ENCODE measurements around the gene CREB5. TPM values are rescaled to one million over a fixed set of nuclear protein-coding genes. Genes with fewer than 3 reads are reported as not detected.

Gene CREB5
- total RNA-seq, 2 donors from 2014 or later = 0.72 TPM; not detected in 1

DNA sequence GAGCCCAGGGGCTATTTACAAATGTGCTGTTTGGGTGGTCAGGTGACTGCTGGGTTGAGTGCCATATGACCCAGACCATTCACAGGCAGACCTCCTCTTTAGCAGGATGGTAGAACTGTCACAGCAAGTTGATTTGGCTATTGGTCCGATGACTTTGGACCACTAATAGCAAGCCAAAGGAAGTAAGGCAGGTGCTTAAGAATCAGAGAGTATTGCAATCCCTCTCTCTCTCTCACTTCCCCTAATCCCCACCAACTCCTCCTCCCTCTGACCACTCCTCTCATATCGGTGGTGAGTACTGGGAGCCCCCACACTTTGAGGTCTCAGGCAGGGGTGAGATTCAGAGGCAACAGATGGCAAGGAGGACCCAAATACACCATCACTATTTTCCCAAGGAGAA, 380.5 kb downstream of the CREB5 start:
- ATAC-seq (no peak), DNase-seq (ENCODE audit: low spot score in 2 of 2) (no peak)
- H3K9me3 Mint-ChIP-seq = no peaks in the 10 kb centered on the region
- no peaks in the 10 kb centered on the region for H3K36me3 Mint-ChIP-seq
- no peak overlapping the region for H3K27ac Mint-ChIP-seq

DNA sequence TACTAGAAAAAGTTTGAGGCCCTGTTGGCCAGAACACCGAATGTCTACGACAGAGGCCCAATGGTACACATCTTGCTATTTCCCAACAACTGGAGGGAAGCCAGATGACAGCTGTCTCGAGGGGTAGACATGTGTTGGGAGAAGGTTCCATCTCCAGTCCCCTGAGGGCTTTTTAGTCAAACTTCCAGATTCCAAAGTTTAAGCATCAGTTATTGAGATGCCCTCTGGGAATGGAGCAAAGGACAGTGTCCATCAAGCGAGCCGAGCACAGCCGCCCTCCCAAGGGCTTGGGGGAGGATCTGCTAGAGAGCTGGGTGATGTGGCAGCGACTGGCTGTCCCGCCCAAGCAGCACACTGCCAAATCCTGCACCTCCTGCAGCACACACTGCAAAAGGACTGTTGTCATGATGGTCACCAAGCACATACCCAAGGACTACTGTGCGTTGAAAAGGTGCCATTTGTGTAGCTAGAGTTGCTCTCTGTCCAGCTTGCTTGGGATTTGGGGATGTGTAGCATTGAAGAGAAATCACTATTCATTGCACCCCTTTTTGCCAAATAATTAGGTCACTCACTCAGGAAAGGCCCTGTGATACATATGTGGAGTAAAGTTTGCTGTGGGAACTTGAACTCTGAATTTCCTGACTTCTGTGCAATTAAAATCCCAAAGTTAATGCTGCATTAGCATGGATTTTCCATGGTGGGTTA, 381.2 kb downstream of the CREB5 start:
- DNase-seq (ENCODE audit: low spot score in 2 of 2) (no peak), ATAC-seq (no peak)
- Mint-ChIP-seq H3K9me3 (no peaks in the 10 kb centered on the region), H3K36me3 (no peaks in the 10 kb centered on the region), H3K27ac (no peak overlapping the region)

DNA sequence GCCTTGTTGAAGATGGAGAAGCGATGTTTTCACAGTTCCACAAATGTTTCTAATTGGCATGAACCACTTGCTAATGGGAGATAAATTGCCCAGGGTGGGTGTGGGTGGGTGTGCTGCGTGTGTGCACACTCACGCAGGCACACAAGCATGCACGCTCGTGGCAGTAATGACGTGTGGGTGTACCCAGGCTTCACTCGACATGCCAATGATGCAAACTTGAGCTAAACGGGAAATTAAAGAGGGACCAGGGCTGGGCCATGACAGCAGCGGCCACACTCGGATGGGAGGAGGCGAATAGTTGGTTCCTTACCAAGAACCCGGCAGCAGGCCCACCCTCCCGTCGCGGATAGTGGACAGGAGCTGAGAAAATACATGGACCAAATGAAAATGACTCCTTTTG, 386.0 kb downstream of the CREB5 start:
- H3K36me3 Mint-ChIP-seq = no peaks in the 10 kb centered on the region
- H3K9me3 Mint-ChIP-seq = no peaks in the 10 kb centered on the region
- DNase-seq (ENCODE audit: low spot score in 2 of 2) = no peak
- no peak overlapping the region for H3K27ac Mint-ChIP-seq
- no peak for ATAC-seq

DNA sequence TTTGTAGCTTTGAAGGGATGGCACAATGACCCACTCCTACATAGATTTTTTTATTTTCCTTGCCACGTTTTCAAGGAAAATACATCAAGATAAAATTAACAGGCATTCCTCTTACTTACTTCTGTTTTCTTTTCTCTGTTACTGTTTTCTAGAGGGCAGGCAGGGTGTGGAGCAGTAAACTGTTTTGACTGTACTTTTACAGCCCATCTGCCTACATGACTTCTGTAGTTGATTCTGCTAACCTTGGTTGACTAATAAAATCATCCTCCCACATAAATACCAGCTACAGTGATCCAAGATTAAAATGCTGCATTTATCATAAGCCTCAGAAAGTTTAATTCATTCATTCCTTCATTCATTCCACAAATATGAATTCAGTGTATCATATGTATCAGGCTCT, 387.3 kb downstream of the CREB5 start:
- ATAC-seq (no peak), DNase-seq (ENCODE audit: low spot score in 2 of 2) (no peak)
- H3K27ac Mint-ChIP-seq = no peak overlapping the region
- H3K36me3 Mint-ChIP-seq = no peaks in the 10 kb centered on the region
- peaks cover 0 to 5% of the 10 kb centered on the region in 2 donors for H3K9me3 Mint-ChIP-seq

DNA sequence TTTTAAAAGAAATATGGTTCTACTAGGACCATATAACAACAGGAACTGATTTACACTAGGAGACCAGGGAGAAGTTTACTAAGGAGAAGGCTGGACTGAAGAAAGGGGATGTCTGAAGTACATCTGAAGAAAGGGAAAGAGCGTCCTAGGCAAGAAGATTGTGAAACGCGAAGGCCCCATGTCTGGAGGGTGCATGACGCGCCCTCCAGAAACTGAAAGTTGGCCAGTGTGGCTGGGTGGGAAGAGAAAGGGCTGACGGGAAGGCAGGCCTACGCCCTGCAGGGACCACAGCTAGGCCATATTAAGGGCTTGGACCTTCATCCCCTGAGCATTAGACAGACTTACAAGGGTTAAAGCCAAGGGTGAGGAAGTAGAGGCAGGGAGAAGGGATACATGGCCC, 387.8 kb downstream of the CREB5 start:
- no peaks in the 10 kb centered on the region for H3K36me3 Mint-ChIP-seq
- H3K27ac Mint-ChIP-seq = no peak overlapping the region
- H3K9me3 Mint-ChIP-seq = peaks cover 0 to 5% of the 10 kb centered on the region in 2 donors
- DNase-seq (ENCODE audit: low spot score in 2 of 2) (no peak), ATAC-seq (no peak)

DNA sequence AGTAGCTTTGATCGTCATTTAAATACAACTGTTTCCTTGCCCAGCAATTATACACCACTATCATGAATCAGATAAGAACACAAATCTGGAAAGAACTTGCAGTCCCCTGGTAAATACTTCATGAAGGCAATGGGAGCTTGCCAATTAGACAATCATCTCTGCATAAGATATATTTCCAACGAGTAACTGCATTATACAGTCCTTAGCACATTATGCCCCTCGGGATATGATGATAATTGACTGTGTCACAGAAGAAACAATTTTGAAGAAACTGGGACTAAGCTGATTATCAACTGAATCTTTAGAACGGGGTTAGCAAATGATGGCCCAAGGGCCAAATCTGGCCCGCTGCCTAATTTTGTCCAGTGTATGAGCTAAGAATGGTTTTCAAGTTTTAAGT, 390.1 kb downstream of the CREB5 start:
- Mint-ChIP-seq H3K9me3 (peaks cover 0 to 5% of the 10 kb centered on the region in 2 donors), H3K27ac (no peak overlapping the region), H3K36me3 (no peaks in the 10 kb centered on the region)
- DNase-seq (ENCODE audit: low spot score in 2 of 2) = no peak
- ATAC-seq = no peak

DNA sequence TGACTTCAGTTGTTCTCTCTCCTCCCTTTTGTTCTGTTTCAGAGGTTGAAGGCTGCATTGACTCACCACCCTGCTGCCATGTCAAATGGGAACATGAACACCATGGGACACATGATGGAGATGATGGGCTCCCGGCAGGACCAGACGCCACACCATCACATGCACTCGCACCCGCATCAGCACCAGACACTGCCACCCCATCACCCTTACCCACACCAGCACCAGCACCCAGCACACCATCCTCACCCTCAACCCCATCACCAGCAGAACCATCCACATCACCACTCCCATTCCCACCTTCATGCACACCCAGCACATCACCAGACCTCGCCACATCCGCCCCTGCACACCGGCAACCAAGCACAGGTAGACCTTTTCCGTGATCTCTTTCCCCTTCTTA, 391.8 kb downstream of the CREB5 start:
- ATAC-seq (peak in 1 of 2 donors; percentile 44), DNase-seq (ENCODE audit: low spot score in 2 of 2) (no peak)
- Mint-ChIP-seq H3K9me3 (peaks cover 0 to 5% of the 10 kb centered on the region in 2 donors), H3K36me3 (no peaks in the 10 kb centered on the region), H3K27ac (no peak overlapping the region)

DNA sequence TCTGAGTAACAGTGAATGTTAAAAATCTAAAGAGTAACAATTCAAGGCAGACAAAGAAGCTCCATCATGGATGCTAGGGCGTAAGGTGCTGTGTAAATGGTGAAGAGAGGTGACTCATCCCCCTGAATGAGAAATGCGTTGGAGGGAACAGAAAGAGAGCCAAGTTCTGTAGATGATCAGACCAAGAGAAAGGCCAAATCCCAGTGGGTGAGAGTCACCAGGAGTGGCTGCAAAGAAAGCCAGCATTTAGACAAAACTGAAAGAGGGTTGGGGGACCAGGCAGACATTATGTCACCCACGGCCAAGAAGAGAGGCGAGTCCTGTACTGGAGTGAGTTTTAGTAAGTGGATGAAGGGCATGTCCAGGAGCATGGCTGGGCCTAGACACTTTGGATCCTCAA, 392.7 kb downstream of the CREB5 start:
- peaks cover 0 to 5% of the 10 kb centered on the region in 2 donors for H3K9me3 Mint-ChIP-seq
- ATAC-seq (no peak), DNase-seq (ENCODE audit: low spot score in 2 of 2) (no peak)
- no peaks in the 10 kb centered on the region for H3K36me3 Mint-ChIP-seq
- H3K27ac Mint-ChIP-seq = no peak overlapping the region

DNA sequence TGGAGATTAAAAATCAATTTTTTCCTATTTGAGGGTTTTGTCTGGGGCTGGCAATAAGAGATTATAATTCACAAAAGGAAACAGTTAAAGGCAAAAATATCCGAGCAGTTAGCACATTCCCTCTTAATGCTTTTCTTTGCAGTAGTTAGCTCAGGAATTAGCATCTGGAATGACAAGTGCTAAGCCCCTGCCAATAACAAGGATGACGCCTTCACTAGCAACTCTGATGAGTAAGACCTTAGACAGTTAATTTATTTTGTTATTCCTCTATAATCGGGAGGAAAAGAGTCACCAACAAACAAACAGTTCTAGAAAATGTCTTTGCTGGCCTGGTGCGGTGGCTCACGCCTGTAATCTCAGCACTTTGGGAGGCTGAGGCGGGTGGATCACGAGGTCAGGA, 394.5 kb downstream of the CREB5 start:
- Mint-ChIP-seq H3K27ac (no peak overlapping the region), H3K36me3 (no peaks in the 10 kb centered on the region), H3K9me3 (peaks cover 0 to 5% of the 10 kb centered on the region in 2 donors)
- ATAC-seq (no peak), DNase-seq (ENCODE audit: low spot score in 2 of 2) (no peak)

DNA sequence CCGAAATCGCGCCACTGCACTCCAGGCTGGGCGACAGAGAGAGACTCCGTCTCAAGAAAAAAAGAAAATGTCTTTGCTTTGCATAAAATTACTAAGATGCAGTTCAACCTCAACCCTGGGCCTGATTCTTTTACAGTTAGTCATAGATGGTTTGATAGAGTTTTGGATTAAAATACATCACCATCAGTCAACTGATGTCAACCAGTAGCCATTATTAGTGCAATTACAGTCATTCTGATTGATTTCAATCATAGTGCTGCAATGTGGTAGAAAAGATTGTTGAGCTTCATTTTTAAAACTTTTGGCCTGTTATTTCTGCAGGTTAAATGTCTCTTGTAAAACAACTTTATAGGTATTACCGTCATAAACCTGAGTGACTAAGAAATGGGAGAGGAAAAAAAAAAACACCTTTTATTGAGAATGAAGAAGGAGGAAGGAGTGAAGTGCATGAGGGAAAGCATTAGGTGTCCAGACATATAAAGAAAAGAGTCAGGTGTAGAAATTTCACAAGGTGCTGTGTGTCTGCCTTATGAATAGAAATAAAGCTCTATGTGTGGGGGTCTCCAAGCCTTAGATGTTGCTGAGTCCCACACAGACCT, 395.2 kb downstream of the CREB5 start:
- Mint-ChIP-seq H3K9me3 (peaks cover 0 to 5% of the 10 kb centered on the region in 2 donors), H3K36me3 (no peaks in the 10 kb centered on the region), H3K27ac (no peak overlapping the region)
- ATAC-seq (no peak), DNase-seq (ENCODE audit: low spot score in 2 of 2) (no peak)

DNA sequence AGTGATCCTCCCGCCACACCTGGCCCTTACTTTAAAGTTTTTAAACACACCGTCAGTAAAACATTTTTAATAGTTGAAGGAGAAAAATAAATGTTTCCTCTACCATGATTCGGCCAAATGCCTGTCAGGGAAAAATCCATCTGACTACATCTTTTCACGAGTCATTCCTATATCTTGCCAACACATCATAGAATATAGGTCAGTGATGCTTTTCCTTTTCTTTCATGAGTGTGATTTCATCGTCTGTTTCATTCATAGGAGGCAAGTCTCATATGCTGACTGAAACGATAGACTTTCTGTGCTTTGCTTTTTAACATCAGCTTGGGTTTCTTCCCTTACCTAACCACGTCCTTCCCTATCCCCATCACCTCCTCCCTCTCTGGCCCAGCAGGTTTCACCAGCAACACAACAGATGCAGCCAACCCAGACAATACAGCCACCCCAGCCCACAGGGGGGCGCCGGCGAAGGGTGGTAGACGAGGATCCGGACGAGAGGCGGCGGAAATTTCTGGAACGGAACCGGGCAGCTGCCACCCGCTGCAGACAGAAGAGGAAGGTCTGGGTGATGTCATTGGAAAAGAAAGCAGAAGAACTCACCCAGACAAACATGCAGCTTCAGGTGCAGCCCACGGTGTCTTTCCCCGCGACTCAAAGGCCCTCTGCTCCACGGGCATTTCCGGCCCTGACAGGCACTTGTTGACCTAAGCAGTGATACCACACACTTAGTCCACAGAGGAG, 396.6 kb downstream of the CREB5 start:
- ATAC-seq (no peak), DNase-seq (ENCODE audit: low spot score in 2 of 2) (no peak)
- Mint-ChIP-seq H3K27ac (no peak overlapping the region), H3K9me3 (peaks cover 0 to 5% of the 10 kb centered on the region in 2 donors), H3K36me3 (no peaks in the 10 kb centered on the region)

DNA sequence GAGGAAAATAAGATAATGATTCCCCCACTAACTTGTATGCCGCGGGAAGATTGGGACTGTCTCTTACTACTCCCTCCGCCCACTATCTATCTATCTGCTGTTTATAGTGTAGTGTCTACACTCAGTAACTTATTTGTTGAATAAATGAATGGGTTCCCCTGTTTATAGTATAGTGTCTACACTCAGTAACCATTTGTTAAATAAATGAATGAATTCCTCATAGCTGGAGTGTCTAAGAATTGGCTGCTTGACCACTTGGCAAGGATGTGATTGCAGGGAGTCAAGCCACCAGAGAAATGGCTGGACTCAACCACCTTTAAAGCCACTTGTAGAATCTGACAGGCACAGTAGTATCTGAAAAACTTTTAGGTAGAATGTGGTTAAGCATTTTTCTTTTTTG, 398.7 kb downstream of the CREB5 start:
- H3K27ac Mint-ChIP-seq = no peak overlapping the region
- ATAC-seq (no peak), DNase-seq (ENCODE audit: low spot score in 2 of 2) (no peak)
- no peaks in the 10 kb centered on the region for H3K9me3 Mint-ChIP-seq
- H3K36me3 Mint-ChIP-seq = no peaks in the 10 kb centered on the region

DNA sequence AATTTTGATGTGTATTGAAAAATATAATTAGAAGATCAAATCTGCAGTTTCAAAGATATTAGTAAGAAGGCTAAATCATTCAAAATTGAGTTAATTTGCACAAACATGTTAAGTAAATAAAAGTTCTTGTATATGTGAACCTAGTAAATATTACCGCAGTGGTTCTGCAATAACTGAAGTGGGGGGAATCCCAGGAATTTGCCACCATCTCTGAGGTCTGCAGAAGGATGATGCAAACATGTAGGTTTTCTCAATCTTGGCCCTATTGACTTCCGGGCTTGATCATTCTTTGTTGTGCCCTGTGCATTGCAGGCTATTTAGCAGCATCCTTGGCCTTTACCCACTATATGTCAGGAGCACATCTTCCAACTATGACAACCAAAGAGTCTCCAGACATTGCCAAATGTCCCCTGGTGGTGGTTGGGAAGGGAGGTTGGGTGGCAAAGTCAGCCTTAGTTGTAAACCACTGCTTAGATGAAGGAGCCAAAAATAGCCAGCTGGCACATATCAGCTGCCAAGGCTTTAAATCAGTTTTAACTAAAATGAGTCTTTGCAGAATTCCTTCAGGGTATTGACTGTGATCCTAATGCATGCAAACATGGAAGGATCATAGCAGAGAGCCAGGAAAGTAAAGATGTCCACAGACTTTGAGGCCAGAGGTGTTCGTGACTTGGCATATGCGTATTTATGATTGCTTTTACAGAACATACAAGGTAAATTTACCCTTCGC, 399.5 kb downstream of the CREB5 start:
- H3K36me3 Mint-ChIP-seq = no peaks in the 10 kb centered on the region
- no peaks in the 10 kb centered on the region for H3K9me3 Mint-ChIP-seq
- no peak for DNase-seq (ENCODE audit: low spot score in 2 of 2)
- no peak overlapping the region for H3K27ac Mint-ChIP-seq
- no peak for ATAC-seq

DNA sequence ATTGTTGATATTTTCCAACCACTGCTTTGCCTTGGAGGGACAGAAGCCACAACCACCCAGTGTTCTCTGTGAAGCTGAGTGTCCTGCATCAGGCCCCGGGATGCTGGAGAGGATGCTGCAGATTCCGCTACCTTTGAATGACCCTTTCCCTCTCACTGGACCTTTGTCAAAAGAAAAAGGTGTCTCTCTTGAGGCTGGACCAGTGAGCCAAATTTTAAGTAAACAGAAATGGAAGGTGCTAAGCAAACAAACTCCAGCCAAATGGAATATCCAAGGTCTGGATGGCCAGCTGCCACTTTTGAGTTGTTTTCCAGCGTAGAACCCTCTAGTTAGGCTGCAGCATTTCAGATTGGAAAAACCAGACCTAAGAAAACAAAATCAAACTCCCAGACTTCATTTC, 400.3 kb downstream of the CREB5 start:
- Mint-ChIP-seq H3K27ac (no peak overlapping the region), H3K9me3 (no peaks in the 10 kb centered on the region), H3K36me3 (no peaks in the 10 kb centered on the region)
- DNase-seq (ENCODE audit: low spot score in 2 of 2) (no peak), ATAC-seq (no peak)

DNA sequence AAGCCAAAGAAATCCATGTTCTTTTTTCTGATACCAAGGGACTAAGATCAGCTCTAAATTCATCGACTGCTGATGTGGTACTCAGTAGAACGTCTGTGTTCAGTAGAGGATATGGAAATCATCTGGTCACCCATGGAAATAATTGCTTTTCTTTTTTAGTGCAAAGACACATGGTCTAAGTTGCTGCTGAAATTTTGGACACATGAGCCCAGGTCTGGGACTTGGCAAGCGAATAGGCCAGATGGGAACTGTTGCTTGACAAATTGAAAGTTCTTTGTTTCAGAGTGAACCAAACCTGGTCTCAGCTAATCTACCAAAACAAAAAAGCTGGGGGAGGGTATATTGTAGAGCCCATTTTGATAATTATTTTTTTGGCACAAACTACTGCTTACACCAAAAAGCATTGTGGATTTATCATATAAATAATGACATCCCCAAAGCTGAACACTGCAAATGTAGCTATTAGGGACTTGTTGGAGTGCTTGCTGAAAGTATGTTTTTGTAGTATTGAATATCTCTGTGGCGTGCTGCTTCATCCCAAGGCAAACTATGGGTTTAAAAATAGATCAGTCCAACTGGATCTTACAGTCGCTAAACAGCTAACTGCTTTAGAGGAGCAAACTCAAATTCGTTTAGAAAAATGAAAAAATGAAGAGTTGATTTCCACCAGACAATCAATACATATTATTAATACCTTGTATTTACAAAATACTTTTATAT, 401.1 kb downstream of the CREB5 start:
- ATAC-seq (no peak), DNase-seq (ENCODE audit: low spot score in 2 of 2) (no peak)
- Mint-ChIP-seq H3K27ac (no peak overlapping the region), H3K36me3 (no peaks in the 10 kb centered on the region), H3K9me3 (no peaks in the 10 kb centered on the region)

DNA sequence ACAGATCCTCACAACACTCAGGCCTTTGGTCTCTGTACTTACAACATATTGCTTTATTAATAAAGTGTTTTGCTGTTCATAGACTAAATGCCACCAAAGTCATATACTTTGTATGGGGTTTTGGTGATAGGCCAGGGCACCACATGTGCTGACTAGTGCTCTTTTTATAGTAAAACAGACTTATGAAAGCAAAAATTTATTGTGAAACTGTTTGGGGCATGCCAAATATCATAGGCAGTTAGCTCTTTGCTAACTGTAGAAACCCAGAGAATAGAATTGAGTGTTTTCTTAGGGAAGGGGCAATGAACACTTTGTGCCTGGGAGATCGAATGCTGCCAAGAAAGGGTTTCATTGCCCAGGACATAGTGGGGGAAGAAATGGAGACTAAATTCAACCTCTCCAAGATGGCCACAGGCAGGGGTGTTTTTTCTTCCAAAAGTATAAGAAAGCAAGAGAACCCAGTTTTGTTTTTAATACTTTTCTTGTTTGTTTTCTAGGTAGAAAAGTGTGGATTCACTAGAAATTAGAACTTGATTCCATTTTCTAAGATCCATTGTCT, 403.1 kb downstream of the CREB5 start:
- no peak for DNase-seq (ENCODE audit: low spot score in 2 of 2)
- ATAC-seq = no peak
- no peaks in the 10 kb centered on the region for H3K36me3 Mint-ChIP-seq
- no peaks in the 10 kb centered on the region for H3K9me3 Mint-ChIP-seq
- no peak overlapping the region for H3K27ac Mint-ChIP-seq
